GM19452 (cell line): ENCODE measurements around the gene CDKN2D.

Experiments
- ATAC-seq: cut with Tn5 transposase; IDR thresholded peaks from one replicate; pipeline ENCODE4 v1.9.1; 2021; ENCODE audit not compliant: unreplicated experiment

The CDKN2D gene

GRCh38 chr19:10523135-10523636 is 45.6 kb downstream of the CDKN2D start:
- ATAC-seq: no peak

GRCh38 chr19:10521461-10522171 is 47.2 kb downstream of the CDKN2D start:
- ATAC-seq: no peak

GRCh38 chr19:10520652-10521318 is 48.0 kb downstream of the CDKN2D start:
- ATAC-seq: no peak

- ATAC-seq: no peak
Measured at GRCh38 chr19:10519421-10519820, 49.4 kb downstream of the CDKN2D start.

GRCh38 chr19:10518444-10519361 is 50.1 kb downstream of the CDKN2D start:
- ATAC-seq: no peak

DNA sequence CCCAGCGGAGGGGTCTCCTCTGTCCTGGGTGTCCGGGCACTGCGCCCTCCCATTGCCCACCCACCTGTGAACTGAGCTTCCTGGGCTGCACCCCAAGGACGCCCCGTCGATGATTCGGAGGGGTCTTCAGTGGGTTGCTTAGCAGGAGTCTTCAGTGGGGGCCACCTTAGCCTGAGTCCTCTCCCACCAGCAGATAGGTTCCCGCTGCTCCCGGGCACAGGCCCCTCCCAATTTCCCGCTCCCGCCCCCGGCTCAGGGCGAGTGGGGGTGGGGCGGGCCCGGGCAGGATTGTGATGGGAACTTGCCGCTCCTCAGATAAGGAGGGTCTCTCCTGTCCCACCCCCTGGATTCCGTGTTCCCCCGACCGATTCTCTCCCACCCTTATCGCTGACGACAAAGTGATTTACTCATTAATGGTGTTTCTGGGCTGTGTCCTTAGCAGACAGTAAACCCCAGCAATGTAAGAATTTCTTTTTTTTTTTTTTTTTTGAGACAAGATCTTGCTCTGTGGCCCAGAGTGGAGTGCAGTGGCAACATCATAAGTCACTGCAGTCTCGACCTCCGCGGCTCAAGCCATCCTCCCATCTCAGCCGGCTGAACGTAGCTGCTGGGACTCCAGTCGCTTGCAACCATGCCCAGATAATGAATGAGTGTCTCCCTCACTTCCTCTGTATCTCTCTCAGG is 50.9 kb downstream of the CDKN2D start:
- no peak for ATAC-seq

DNA sequence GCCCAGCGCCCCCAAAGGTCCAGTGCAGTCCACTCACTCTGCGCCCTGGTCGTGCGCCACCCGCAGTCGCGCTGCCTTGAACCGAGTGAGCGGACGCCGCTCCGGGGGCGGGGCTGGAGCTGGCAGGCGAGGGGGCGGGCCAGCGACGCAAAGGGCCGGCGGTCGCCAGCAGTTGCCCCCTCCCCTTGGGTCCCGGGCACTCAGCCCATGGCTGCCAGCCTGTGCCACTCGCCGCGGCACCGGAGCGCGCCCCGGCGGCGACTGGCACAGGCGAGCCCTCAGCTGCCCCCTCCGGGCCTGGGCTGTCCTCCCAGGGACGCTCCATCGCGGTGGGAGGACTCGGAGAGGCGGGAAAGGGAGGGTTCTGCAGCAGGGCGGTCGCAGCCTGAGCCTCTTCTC is 51.4 kb downstream of the CDKN2D start, which contains the start of gene S1PR5:
Gene S1PR5, minus strand, starts transcription at position 87 of the 399 bp plus-strand sequence. CDS start 2,436 bp downstream, outside the sequence.
- ATAC-seq: no peak

DNA sequence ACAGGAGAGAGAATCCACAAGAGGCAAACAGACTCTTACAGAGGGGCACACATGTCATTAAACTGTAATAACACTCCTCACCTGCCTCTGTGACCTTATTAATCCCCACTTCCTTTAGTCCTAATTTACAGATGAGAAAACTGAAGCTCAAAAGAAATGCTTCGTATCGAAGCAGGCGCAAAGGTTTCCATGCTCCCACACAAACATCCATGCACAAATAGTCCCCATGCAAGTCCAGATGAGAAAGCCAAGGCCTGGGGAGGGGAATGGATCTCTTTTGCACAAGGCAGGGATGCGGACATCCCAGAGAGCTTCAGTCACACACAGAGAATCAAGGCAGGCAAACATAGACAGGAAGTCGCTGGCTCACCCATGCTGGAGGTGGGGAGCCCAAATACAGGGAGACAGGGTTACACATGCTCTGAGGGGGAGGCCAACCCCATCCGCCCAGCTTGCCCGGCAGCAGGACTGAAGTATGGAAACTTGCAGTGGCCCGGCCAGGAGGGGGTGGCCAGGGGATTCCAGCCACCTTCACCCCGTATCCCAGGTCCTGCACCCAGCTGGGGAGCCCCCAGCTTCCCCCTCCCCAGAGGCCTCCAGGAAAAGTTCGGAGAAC is 52.0 kb downstream of the CDKN2D start:
- no peak for ATAC-seq
